ENCODE measurements around the gene FAM43A.

- TF ChIP-seq CTCF (IDR thresholded peaks at IDR 0.05; ENCODE audit: insufficient read depth, low read depth, low read length), result no peak
- TF ChIP-seq EZH2 (IDR thresholded peaks at IDR 0.05; ENCODE audit: insufficient read depth, low read length), result no peak
Observed at GRCh38 chr3:194705227-194705626, 19.5 kb downstream of the FAM43A start.

All from astrocyte (in vitro differentiated cells and primary cell).